K562 (cell line): ENCODE data around the gene PRMT7. TPM values are rescaled to one million over a fixed set of nuclear protein-coding genes. Genes with fewer than 3 reads are reported as not detected.
A peak's percentile ranks its signal among the peaks of the same experiment; 100 is the strongest.

ENCODE experiments used
- BCL6 ChIP-seq: fragments of 250-450 bp; sonication (Bioruptor Pico); IDR thresholded peaks from 2 replicates; pipeline ENCODE4 v1.4.0; 2020
- FOS ChIP-seq: IDR thresholded peaks from 3 replicates; pipeline ENCODE4 v1.6.1; 2011; ENCODE audit not compliant: insufficient read length; ENCODE audit errors: extremely low read depth
- HLTF ChIP-seq: fragments of 450-650 bp; IDR thresholded peaks from 2 replicates; pipeline ENCODE4 v1.6.1; 2016
- HNRNPLL ChIP-seq: fragments of 200-400 bp; formaldehyde crosslinking; IDR thresholded peaks from 2 replicates; pipeline ENCODE4 v1.6.1; 2017; ENCODE audit warnings: low read length, low read depth, mild to moderate bottlenecking; ENCODE audit not compliant: poor library complexity, severe bottlenecking
- KAT8 ChIP-seq: fragments of 450-650 bp; IDR thresholded peaks from 2 replicates; pipeline ENCODE4 v1.6.1; 2016; ENCODE audit warnings: low read depth, mild to moderate bottlenecking
- KHSRP ChIP-seq: fragments of 450-650 bp; IDR thresholded peaks from 2 replicates; pipeline ENCODE4 v1.6.1; 2017
- MYC ChIP-seq, 2 experiments: fragments of 250-450 bp in 1 of 2; sonication (Bioruptor Pico) in 1 of 2; IDR thresholded peaks; 2 replicates each; pipeline versions ENCODE4 v1.5.1 to v1.6.1; 2012 to 2021; ENCODE audit warnings: low read depth in 2 of 2, borderline replicate concordance in 1 of 2, improper control_type of control experiment in 1 of 2, low read length in 1 of 2, mild to moderate bottlenecking in 1 of 2, moderate library complexity in 1 of 2
- PRPF4 ChIP-seq: fragments of 200-400 bp; formaldehyde crosslinking; IDR thresholded peaks from one replicate; pipeline ENCODE4 v1.6.1; 2017; ENCODE audit warnings: low read length, low read depth, mild to moderate bottlenecking; ENCODE audit not compliant: insufficient read depth, poor library complexity, severe bottlenecking
- RAD21 ChIP-seq, 2 experiments: fragments of 250-450 bp in 1 of 2; fragments of 450-650 bp in 1 of 2; sonication (Bioruptor Pico) in 1 of 2; formaldehyde crosslinking in 1 of 2; IDR thresholded peaks in 1 of 2; conservative IDR thresholded peaks in 1 of 2; 2 replicates each; pipeline versions ENCODE4 v1.4.0 to v1.8.0; 2020 to 2022; ENCODE audit warnings: mild to moderate bottlenecking in 2 of 2, moderate library complexity in 1 of 2
- SIX5 ChIP-seq, 2 experiments: IDR thresholded peaks; 2 replicates each; pipeline ENCODE4 v1.6.1; 2011; ENCODE audit warnings: low read length in 2 of 2, borderline replicate concordance in 1 of 2, low read depth in 1 of 2, mild to moderate bottlenecking in 1 of 2, moderate library complexity in 1 of 2; ENCODE audit not compliant: insufficient read depth in 1 of 2
- SMC3 ChIP-seq: conservative IDR thresholded peaks from 2 replicates; pipeline ENCODE4 v1.6.1; 2011; ENCODE audit warnings: low read depth, low read length, improper control_type of control experiment; ENCODE audit not compliant: insufficient read depth
- TAF9B ChIP-seq: fragments of 450-650 bp; IDR thresholded peaks from 2 replicates; pipeline ENCODE4 v1.6.1; 2018; ENCODE audit warnings: mild to moderate bottlenecking; ENCODE audit not compliant: partially characterized antibody
- ZFP1 ChIP-seq: fragments of 450-650 bp; formaldehyde crosslinking; IDR thresholded peaks from 2 replicates; pipeline ENCODE4 v1.4.0; 2020; ENCODE audit warnings: mild to moderate bottlenecking, mixed read lengths
- ZFX ChIP-seq: sonication (generic); formaldehyde crosslinking; IDR thresholded peaks from 2 replicates; pipeline ENCODE4 v1.8.0; 2022; ENCODE audit warnings: mild to moderate bottlenecking, missing genetic modification reagents, moderate library complexity
- ZNF133 ChIP-seq: fragments of 250-450 bp; sonication (Bioruptor Pico); IDR thresholded peaks from 2 replicates; pipeline ENCODE4 v1.4.0; 2020; ENCODE audit warnings: mild to moderate bottlenecking
- ZNF134 ChIP-seq: fragments of 250-450 bp; sonication (Bioruptor Pico); conservative IDR thresholded peaks from 2 replicates; pipeline ENCODE4 v1.4.0; 2020
- ZNF589 ChIP-seq: fragments of 200-800 bp; sonication (Bioruptor generic); IDR thresholded peaks from 2 replicates; pipeline ENCODE4 v1.6.1; 2016; ENCODE audit warnings: low read depth, missing genetic modification characterization, missing compliant biosample characterization
- ZNF778 ChIP-seq: fragments of 450-650 bp; formaldehyde crosslinking; IDR thresholded peaks from 2 replicates; pipeline ENCODE4 v1.4.0; 2020; ENCODE audit warnings: mild to moderate bottlenecking, moderate library complexity
- polyA plus RNA-seq, 8 experiments: library from polyadenylated mRNA; depleted of rRNA in 4 of 8; stranded (reverse) in 5 of 8; unstranded in 3 of 8; fragments of >200 nt; fragmentation: Nextera tagmentation in 2 of 8; fragmentation: Illumina TruSeq in 1 of 8; extraction: Ambion mirVana in 2 of 8; extraction: Trizol in 1 of 8; gene quantifications; 2 replicates each; pipeline versions ENCODE4 v1.2.1 to v1.2.3, GENCODE V29; 2011 to 2014; ENCODE audit warnings: inconsistent platforms in 1 of 8, missing spikeins in 1 of 8
- total RNA-seq, 7 experiments: library from RNA; depleted of rRNA in 6 of 7; stranded (reverse); fragments of >200 nt in 6 of 7; fragmentation: Illumina TruSeq in 2 of 7; extraction: Trizol in 2 of 7; gene quantifications; 2 replicates each; pipeline versions ENCODE4 v1.2.1 to v1.2.3, GENCODE V29; 2011 to 2021; ENCODE audit warnings: low replicate concordance in 1 of 7
- TF ChIP-seq, protein P1 (sequence below): sonication (generic); formaldehyde crosslinking; IDR thresholded peaks from 2 replicates; pipeline ENCODE4 v1.8.1; 2023; ENCODE audit warnings: mild to moderate bottlenecking, missing genetic modification reagents
- TF ChIP-seq, protein P2 (sequence below): fragments of 200-400 bp; formaldehyde crosslinking; IDR thresholded peaks from 2 replicates; pipeline ENCODE4 v1.6.1; 2017; ENCODE audit warnings: mild to moderate bottlenecking, low read depth, low read length, moderate library complexity
- TF ChIP-seq, protein P3 (sequence below), 2 experiments: fragments of 450-650 bp in 1 of 2; IDR thresholded peaks; 2 replicates each; pipeline ENCODE4 v1.6.1; 2011 to 2017; ENCODE audit warnings: low read depth in 2 of 2, antibody characterized with exemption in 1 of 2, borderline replicate concordance in 1 of 2, low read length in 1 of 2, mild to moderate bottlenecking in 1 of 2, mixed read lengths in 1 of 2; ENCODE audit not compliant: control insufficient read depth in 1 of 2

The PRMT7 gene
- total and polyA plus RNA-seq, 9 of the 15 experiments (the other 6 are each of a cell fraction or from before 2014, with no cell fraction given) = 6.4 to 88.8 (median 73.1) TPM

DNA sequence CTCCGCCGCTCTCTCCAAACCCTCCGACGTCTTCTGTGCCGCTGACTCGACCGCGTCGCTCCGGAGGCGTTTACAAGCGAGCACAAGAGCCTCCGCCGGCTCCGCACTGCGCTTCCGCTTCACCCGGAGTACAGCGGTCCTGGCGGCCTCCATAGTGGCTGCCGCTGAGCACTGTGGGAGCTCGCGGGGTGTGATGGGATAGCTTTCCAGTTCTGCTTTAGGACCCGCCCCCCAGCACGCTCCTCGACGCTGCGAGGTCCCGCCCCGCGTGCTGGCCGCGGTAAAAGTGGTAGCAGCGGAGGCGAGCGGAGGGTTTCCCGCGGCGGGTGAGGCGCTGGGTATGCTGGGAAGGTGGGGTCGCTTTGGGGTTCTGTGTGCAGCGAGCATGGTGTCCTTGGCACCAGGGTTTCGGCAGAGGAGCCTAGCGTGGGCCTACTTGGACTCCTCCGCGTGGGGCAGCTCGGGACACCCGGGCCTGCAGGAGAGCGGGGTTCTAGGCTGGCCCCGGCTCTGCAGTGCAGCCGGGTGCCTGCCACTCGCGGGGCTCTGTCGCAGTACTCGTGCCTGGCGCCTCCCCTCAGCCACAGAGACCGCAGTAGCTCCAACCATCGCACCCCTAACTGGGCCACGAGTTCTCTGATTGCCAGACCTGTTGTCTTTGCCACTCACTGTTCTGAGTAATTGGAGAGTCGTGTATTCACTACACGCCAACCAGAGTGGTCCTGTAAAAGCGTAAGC lies at the start of gene PRMT7, which contains the start of gene SLC7A6OS (continued):
- TF ChIP-seq HLTF (no peak), FOS (no peak), KAT8 (no peak), ZNF778 (CRISPR knock-in tag) (no peak), ZNF134 (no peak), ZNF589 (peak; percentile 36; the same call in 1 of the 2 replicates), SIX5 (IDR thresholded peaks at IDR 0.05; ENCODE audit: borderline replicate concordance in 1 of 2, insufficient read depth in 1 of 2, low read depth in 1 of 2, low read length in 2 of 2) (0 out of 4 replicates have a peak, but pooled peaks of 1 of the 2 experiments have one; percentile 21), SMC3 (peak; percentile 3; the same call in 1 of the 2 replicates), ZFX (peak; percentile 93), HNRNPLL (peak; percentile 78), KHSRP (no peak), PRPF4 (peak; percentile 54), TAF9B (peak; percentile 84), ZNF133 (CRISPR knock-in tag) (no peak), RAD21 (CRISPR knock-in tag; conservative IDR thresholded peaks at IDR 0.05 in 1 of 2, IDR thresholded peaks at IDR 0.05 in 1 of 2) (no peak; a peak in 1 of 4 replicates), MYC (IDR thresholded peaks at IDR 0.05; ENCODE audit: low read depth, low read length) (peak; percentile 78), MYC (CRISPR knock-in tag; IDR thresholded peaks at IDR 0.05; ENCODE audit: borderline replicate concordance, low read depth) (no peak; the same call in 1 of the 2 replicates), BCL6 (CRISPR knock-in tag) (no peak), ZFP1 (CRISPR knock-in tag) (no peak)
- TF ChIP-seq, protein P1, sequence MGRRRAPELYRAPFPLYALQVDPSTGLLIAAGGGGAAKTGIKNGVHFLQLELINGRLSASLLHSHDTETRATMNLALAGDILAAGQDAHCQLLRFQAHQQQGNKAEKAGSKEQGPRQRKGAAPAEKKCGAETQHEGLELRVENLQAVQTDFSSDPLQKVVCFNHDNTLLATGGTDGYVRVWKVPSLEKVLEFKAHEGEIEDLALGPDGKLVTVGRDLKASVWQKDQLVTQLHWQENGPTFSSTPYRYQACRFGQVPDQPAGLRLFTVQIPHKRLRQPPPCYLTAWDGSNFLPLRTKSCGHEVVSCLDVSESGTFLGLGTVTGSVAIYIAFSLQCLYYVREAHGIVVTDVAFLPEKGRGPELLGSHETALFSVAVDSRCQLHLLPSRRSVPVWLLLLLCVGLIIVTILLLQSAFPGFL (CRISPR knock-in tag) = no peak
- TF ChIP-seq, protein P2, sequence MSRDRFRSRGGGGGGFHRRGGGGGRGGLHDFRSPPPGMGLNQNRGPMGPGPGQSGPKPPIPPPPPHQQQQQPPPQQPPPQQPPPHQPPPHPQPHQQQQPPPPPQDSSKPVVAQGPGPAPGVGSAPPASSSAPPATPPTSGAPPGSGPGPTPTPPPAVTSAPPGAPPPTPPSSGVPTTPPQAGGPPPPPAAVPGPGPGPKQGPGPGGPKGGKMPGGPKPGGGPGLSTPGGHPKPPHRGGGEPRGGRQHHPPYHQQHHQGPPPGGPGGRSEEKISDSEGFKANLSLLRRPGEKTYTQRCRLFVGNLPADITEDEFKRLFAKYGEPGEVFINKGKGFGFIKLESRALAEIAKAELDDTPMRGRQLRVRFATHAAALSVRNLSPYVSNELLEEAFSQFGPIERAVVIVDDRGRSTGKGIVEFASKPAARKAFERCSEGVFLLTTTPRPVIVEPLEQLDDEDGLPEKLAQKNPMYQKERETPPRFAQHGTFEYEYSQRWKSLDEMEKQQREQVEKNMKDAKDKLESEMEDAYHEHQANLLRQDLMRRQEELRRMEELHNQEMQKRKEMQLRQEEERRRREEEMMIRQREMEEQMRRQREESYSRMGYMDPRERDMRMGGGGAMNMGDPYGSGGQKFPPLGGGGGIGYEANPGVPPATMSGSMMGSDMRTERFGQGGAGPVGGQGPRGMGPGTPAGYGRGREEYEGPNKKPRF = no peak
- TF ChIP-seq, protein P3, sequence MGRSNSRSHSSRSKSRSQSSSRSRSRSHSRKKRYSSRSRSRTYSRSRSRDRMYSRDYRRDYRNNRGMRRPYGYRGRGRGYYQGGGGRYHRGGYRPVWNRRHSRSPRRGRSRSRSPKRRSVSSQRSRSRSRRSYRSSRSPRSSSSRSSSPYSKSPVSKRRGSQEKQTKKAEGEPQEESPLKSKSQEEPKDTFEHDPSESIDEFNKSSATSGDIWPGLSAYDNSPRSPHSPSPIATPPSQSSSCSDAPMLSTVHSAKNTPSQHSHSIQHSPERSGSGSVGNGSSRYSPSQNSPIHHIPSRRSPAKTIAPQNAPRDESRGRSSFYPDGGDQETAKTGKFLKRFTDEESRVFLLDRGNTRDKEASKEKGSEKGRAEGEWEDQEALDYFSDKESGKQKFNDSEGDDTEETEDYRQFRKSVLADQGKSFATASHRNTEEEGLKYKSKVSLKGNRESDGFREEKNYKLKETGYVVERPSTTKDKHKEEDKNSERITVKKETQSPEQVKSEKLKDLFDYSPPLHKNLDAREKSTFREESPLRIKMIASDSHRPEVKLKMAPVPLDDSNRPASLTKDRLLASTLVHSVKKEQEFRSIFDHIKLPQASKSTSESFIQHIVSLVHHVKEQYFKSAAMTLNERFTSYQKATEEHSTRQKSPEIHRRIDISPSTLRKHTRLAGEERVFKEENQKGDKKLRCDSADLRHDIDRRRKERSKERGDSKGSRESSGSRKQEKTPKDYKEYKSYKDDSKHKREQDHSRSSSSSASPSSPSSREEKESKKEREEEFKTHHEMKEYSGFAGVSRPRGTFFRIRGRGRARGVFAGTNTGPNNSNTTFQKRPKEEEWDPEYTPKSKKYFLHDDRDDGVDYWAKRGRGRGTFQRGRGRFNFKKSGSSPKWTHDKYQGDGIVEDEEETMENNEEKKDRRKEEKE (IDR thresholded peaks at IDR 0.05; ENCODE audit: borderline replicate concordance in 1 of 2, control insufficient read depth in 1 of 2, low read depth in 2 of 2, low read length in 1 of 2) = 0 out of 4 replicates have a peak, but pooled peaks of 1 of the 2 experiments have one; percentile 60
